GM13977 (cell line): ENCODE data around the gene DYRK1A.

ENCODE experiments used
- DNase-seq: peaks from one replicate; pipeline ENCODE4 v3.0.0; 2012; ENCODE audit warnings: low spot score
- in situ Hi-C: fragments of 300-500 bp; cut with MboI; formaldehyde crosslinking; loops from one replicate; pipeline ENCODE4 v1.12.0; 2022; ENCODE audit warnings: low sequenced_read_pairs, low pct_unique_long_range_greater_than_20kb, mixed read lengths, inconsistent platforms; ENCODE audit not compliant: unreplicated experiment
- TF ChIP-seq, protein P1 (sequence below): IDR thresholded peaks from 2 replicates; pipeline ENCODE4 v1.5.1; 2012; ENCODE audit warnings: mild to moderate bottlenecking, control low read depth; ENCODE audit not compliant: insufficient read depth; ENCODE audit errors: extremely low read depth, missing control alignments

Gene DYRK1A

DNA sequence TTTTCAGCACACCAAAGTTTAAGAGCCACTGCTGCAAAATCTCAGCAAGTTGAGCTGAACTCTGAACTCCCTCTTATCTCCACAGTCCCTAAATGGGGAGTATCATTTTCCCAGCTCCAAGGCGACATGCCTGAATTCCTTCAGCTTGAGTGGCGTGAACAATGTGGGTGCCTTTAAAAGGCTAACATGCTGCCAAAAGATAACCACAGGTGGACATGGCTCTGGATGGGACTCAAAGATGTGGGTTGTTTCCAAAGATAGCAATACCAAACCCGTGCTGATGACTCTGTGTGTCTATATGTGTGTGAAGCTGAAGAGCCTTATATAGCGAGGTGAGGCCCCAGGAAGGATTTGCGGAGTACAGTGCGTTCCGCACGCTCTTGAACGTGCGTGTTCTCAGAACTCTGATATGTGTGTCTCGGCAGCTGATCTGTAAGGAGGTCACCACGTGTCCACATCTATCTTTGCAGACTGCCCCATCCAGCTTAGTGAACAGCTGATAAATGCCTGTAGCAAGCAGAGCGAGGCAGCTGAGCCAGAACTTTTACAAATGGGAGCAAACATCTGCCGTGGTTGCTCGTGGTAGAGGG is 189.2 kb downstream of the DYRK1A start:
- in situ Hi-C loops, result no loop called here
- TF ChIP-seq, protein P1, sequence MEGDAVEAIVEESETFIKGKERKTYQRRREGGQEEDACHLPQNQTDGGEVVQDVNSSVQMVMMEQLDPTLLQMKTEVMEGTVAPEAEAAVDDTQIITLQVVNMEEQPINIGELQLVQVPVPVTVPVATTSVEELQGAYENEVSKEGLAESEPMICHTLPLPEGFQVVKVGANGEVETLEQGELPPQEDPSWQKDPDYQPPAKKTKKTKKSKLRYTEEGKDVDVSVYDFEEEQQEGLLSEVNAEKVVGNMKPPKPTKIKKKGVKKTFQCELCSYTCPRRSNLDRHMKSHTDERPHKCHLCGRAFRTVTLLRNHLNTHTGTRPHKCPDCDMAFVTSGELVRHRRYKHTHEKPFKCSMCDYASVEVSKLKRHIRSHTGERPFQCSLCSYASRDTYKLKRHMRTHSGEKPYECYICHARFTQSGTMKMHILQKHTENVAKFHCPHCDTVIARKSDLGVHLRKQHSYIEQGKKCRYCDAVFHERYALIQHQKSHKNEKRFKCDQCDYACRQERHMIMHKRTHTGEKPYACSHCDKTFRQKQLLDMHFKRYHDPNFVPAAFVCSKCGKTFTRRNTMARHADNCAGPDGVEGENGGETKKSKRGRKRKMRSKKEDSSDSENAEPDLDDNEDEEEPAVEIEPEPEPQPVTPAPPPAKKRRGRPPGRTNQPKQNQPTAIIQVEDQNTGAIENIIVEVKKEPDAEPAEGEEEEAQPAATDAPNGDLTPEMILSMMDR, result no peak
- no peak for DNase-seq

DNA sequence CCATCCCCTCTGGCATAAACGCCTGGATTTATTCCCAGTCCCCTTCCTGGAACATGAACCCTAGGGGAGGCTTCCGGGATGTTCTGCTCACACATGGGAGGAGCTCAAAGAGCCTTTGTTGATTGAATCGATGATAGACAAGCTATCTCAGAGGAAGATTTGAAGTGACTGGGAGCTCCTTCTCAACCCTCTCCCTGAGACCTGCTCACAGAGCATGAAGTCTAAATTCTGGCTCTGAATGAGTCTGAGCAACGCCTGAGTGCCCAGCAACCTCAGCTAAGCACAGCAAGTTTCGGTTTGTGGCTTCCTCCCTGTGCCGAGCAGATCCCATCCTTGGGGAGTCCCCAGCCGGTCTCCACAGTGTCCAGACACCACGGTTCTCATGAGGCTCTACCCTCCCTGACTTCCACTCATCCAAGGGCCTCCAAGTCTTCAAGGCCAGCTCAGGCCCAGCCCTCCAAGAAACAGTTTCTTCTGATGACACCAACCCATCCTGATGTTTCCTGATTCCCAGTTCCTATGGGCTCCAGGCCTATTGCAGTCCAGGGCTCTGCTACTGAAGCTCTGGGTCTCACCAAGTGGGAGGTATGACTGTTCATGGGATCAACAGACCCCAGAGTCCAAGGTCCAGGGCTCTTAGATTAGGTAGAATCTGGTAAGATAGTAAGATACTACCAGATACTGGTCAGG is 190.8 kb downstream of the DYRK1A start:
- TF ChIP-seq, protein P1, result no peak
- in situ Hi-C loops, result no loop called here
- DNase-seq, result peak; percentile 78

DNA sequence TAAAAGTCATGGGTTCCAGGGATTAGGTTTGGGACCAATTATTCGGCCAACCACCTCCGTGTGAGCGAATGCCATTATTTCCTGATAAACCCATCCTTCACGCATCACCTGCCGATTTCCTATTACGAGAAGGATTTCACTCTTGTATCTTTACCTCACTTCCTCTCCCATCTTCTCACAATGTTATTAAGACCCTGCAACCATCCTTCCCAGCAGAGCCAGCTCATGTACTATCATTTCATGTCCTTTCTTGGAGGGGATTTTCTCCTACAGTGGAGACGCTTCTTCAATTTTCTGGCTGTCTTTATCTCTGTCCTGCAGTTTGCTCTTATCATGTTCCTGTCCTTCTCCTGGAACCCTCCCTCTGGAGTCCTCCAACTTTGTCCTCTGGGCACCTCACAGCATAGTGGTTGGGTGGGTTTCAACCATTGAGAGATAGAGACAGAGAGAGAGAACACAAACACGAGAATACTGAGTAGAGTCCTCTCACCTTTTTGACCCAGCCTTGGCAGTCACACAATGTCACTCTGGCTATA is 192.2 kb downstream of the DYRK1A start:
- TF ChIP-seq, protein P1, result no peak
- no peak for DNase-seq
- in situ Hi-C loops, result no loop called here

DNA sequence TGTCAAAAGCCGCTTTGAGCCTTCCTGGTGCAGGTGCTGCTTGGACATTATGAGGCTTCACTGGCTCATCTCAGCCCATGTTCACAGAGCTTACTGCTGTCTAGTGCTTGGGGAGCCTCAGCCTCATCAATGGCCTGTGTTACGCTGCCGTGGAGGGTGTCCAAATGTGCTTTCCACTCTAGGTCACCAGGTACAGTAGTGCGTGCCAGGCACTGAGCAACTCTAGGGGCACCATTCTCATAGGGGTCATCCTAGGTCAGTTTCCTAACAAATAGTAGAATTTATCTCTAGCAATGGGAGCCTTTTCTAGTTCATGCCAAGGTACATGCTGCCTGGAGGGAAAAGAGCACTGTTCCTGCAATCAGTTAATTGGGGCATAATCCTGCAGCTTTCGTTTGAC is 193.8 kb downstream of the DYRK1A start:
- no peak for DNase-seq
- in situ Hi-C loops, result no loop called here
- TF ChIP-seq, protein P1, result no peak

DNA sequence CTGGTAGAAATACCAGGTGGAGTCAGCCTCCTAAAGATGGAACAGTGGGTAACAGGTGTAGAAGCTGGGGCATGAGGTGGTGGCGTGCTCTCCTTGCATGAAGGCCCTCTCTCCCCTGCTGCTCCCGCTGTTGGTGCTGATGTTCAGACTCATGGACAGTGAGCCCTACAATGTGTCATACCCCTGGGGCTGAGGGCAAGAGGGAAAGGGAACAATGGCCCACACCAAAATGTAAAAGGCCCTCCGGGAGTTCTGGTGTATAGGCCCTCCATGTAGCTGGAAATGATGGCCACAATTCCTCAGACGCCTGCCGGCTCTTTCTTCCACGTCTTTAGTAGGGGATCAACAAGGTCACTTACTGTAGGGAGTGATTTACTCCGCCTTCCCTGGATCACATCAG is 194.9 kb downstream of the DYRK1A start:
- in situ Hi-C loops, result no loop called here
- no peak for DNase-seq
- TF ChIP-seq, protein P1, result no peak

DNA sequence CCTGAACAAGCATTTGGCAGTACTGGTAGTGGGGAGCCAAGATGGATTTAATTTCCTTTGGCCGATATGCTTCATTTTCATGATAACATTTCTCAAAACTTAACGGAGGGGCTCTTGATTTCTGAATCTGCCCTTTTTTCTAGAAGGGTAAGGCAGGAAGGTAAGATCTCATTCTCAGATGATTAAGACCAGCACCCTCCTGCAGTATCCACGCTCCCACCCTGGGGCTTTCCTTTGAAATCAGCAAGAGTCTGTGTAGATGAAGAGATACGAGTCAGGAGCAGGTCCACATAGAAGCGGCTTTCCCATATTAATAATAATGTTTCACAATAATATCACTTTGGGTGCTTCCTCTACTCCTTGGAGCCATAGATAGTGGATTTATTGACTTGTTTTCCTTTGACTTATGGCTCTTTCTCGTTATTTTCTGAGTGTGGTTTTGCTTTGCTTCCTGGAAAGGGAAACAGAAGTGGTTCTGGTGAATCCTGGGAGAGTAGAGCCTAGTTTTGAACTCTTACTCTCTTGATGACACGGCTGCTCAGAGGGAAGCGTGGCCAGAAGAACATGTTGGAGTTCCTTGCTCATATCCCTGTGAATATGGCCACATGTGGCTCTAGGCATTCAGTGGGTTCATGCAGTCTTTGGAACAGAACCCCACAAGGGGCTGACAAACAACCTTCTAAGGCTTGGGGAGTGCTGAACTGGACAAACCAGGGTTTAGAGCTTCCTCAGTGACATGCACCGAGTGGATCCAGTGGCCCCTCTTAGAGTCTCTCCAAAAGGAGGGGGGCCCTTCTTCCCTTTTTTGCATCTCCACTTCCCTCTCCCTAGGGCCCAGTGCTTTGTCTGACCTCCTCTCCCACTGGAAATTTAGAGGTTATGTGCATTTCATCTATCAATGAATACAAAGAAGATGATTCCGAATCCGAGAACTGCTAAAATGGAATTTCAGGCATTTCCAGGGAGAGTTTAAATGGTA is 195.7 kb downstream of the DYRK1A start:
- in situ Hi-C loops, result no loop called here
- no peak for DNase-seq
- TF ChIP-seq, protein P1, result no peak
